DOHH2 (cell line): ENCODE data around the gene MBP.

Experiments
- H3F3A ChIP-seq: fragments of 200-600 bp; sonication (generic), shearing (Covaris generic); 2 replicates; pipeline ENCODE4 v1.6.0; 2016; ENCODE audit warnings: antibody characterized with exemption, mild to moderate bottlenecking; ENCODE audit not compliant: control insufficient read depth, insufficient read depth
- H3K27ac ChIP-seq: fragments of 200-600 bp; sonication (generic); 2 replicates; pipeline ENCODE4 v1.5.1; 2014; ENCODE audit warnings: low read depth, mild to moderate bottlenecking, low read length, moderate library complexity
- H3K27me3 ChIP-seq: fragments of 200-600 bp; sonication (generic); 2 replicates; pipeline ENCODE4 v1.6.1; 2014; ENCODE audit warnings: mild to moderate bottlenecking, low read length, mixed read lengths; ENCODE audit not compliant: control insufficient read depth
- H3K36me3 ChIP-seq: fragments of 200-600 bp; sonication (generic); 2 replicates; pipeline ENCODE4 v1.6.1; 2014; ENCODE audit warnings: mild to moderate bottlenecking, low read length, moderate library complexity, mixed read lengths; ENCODE audit not compliant: control insufficient read depth
- H3K4me1 ChIP-seq: fragments of 200-600 bp; sonication (generic); 2 replicates; pipeline ENCODE4 v1.6.1; 2014; ENCODE audit warnings: mild to moderate bottlenecking, low read length, mixed read lengths; ENCODE audit not compliant: control insufficient read depth
- H3K4me2 ChIP-seq: fragments of 200-600 bp; sonication (generic); 2 replicates; pipeline ENCODE4 v1.6.0; 2014; ENCODE audit warnings: mild to moderate bottlenecking, low read length, moderate library complexity
- H3K4me3 ChIP-seq: fragments of 200-600 bp; sonication (generic); 2 replicates; pipeline ENCODE4 v1.5.1; 2014; ENCODE audit warnings: mild to moderate bottlenecking, low read length, mixed read lengths
- H3K79me2 ChIP-seq: fragments of 200-600 bp; sonication (generic); 2 replicates; pipeline ENCODE4 v1.6.1; 2014; ENCODE audit warnings: mild to moderate bottlenecking, low read length, mixed read lengths; ENCODE audit not compliant: control insufficient read depth
- H3K9me2 ChIP-seq: fragments of 200-600 bp; sonication (generic); replicated peaks from 2 replicates; pipeline ENCODE4 v1.6.1; 2014; ENCODE audit warnings: mild to moderate bottlenecking, low read length, mixed read lengths; ENCODE audit not compliant: control insufficient read depth
- H3K9me3 ChIP-seq: fragments of 200-600 bp; sonication (generic); 2 replicates; pipeline ENCODE4 v1.6.1; 2014; ENCODE audit warnings: antibody characterized with exemption, low read length, mixed read lengths; ENCODE audit not compliant: control insufficient read depth, insufficient read depth
- H4K20me1 ChIP-seq: fragments of 200-600 bp; sonication (generic); 2 replicates; pipeline ENCODE4 v1.6.0; 2014; ENCODE audit warnings: low read depth, mild to moderate bottlenecking, antibody characterized with exemption, low read length, moderate library complexity; ENCODE audit not compliant: control insufficient read depth, insufficient read depth
- CTCF ChIP-seq: fragments of 200-600 bp; sonication (generic); IDR thresholded peaks from one replicate; pipeline ENCODE4 v1.5.1; 2014; ENCODE audit warnings: antibody characterized with exemption, mild to moderate bottlenecking, low read depth, low read length; ENCODE audit not compliant: poor library complexity, severe bottlenecking
- EZH2phosphoT487 ChIP-seq: fragments of 200-600 bp; sonication (generic); IDR thresholded peaks from 2 replicates; pipeline ENCODE4 v1.6.1; 2017; ENCODE audit warnings: borderline replicate concordance, mild to moderate bottlenecking, antibody characterized with exemption, low read length, moderate library complexity, mixed read lengths

The MBP gene

GRCh38 chr18:77072566-77072965 lies 60.0 kb downstream of the MBP start:
- Histone ChIP-seq H3F3A (no peaks in the 10 kb centered on the region), H3K27ac (no peak overlapping the region), H3K9me2 (no peaks in the 10 kb centered on the region), H3K79me2 (peaks cover 23% of the 10 kb centered on the region), H4K20me1 (no peaks in the 10 kb centered on the region), H3K36me3 (peaks cover 10% of the 10 kb centered on the region), H3K4me2 (no peak overlapping the region), H3K27me3 (no peaks in the 10 kb centered on the region), H3K9me3 (no peaks in the 10 kb centered on the region), H3K4me1 (peaks cover 37% of the 10 kb centered on the region), H3K4me3 (no peak overlapping the region)
- no peak for TF ChIP-seq CTCF
- no peak for TF ChIP-seq EZH2phosphoT487

- Histone ChIP-seq H3K27me3 (no peaks in the 10 kb centered on the region), H3K4me3 (no peak overlapping the region), H3K36me3 (peaks cover 18% of the 10 kb centered on the region), H3K27ac (no peak overlapping the region), H3K4me1 (peaks cover 45% of the 10 kb centered on the region), H3K79me2 (peaks cover 29% of the 10 kb centered on the region), H3K4me2 (no peak overlapping the region), H4K20me1 (no peaks in the 10 kb centered on the region), H3F3A (no peaks in the 10 kb centered on the region), H3K9me2 (no peaks in the 10 kb centered on the region), H3K9me3 (no peaks in the 10 kb centered on the region)
- no peak for TF ChIP-seq CTCF
- no peak for TF ChIP-seq EZH2phosphoT487
Observed at GRCh38 chr18:77071711-77072292, 60.8 kb downstream of the MBP start.

- Histone ChIP-seq H3K36me3 (peaks cover 24% of the 10 kb centered on the region), H3K79me2 (peaks cover 29% of the 10 kb centered on the region), H3K4me1 (peaks cover 52% of the 10 kb centered on the region), H3K9me2 (no peaks in the 10 kb centered on the region), H3K27ac (no peak overlapping the region), H3K4me2 (no peak overlapping the region), H3K4me3 (no peak overlapping the region), H3K9me3 (no peaks in the 10 kb centered on the region), H3K27me3 (no peaks in the 10 kb centered on the region), H4K20me1 (no peaks in the 10 kb centered on the region), H3F3A (0 out of 2 replicates have a peak, but pooled peaks cover 2% of the 10 kb centered on the region)
- TF ChIP-seq CTCF (no peak), EZH2phosphoT487 (no peak)
Observed at GRCh38 chr18:77071061-77071460, 61.5 kb downstream of the MBP start.
